Vagina (tissue), 2 donors: ENCODE data around the gene NR1I2.

Experiments
- CTCF ChIP-seq, 3 experiments: fragments of 450-650 bp in 2 of 3; fragments of 200-600 bp in 1 of 3; sonication (generic) in 1 of 3; IDR thresholded peaks; one replicate each; pipeline ENCODE4 v1.5.1; 2017 to 2019; ENCODE audit warnings: antibody characterized with exemption in 3 of 3, mild to moderate bottlenecking in 2 of 3, moderate library complexity in 2 of 3
- POLR2A ChIP-seq, 2 donors: fragments of 450-650 bp; IDR thresholded peaks; one replicate each; pipeline ENCODE4 v1.6.1; 2017; ENCODE audit warnings: antibody characterized with exemption in 2 of 2, mild to moderate bottlenecking in 2 of 2, moderate library complexity in 2 of 2
- POLR2AphosphoS5 ChIP-seq, 2 donors: sonication (generic); formaldehyde crosslinking; IDR thresholded peaks; one replicate each; pipeline ENCODE4 v1.9.0; 2017; ENCODE audit warnings: antibody characterized with exemption in 2 of 2, mild to moderate bottlenecking in 2 of 2, low read depth in 1 of 2; ENCODE audit not compliant: insufficient read depth in 1 of 2

- no peak for TF ChIP-seq CTCF (IDR thresholded peaks at IDR 0.05)
- TF ChIP-seq POLR2A (IDR thresholded peaks at IDR 0.05) = no peak
- TF ChIP-seq POLR2AphosphoS5 (IDR thresholded peaks at IDR 0.05; ENCODE audit: insufficient read depth in 1 of 2, low read depth in 1 of 2) = no peak
Observed at GRCh38 chr3:119751423-119751822, 30.5 kb upstream of the NR1I2 start.
